Tibial nerve (tissue), 4 donors: ENCODE data around the gene HADHB.

Experiments used
- CTCF ChIP-seq, 5 experiments: fragments of 200-600 bp in 3 of 5; fragments of 450-650 bp in 2 of 5; sonication (generic) in 3 of 5; IDR thresholded peaks; one replicate each; pipeline ENCODE4 v1.5.1; 2016 to 2019; ENCODE audit warnings: antibody characterized with exemption in 5 of 5, mild to moderate bottlenecking in 3 of 5, moderate library complexity in 2 of 5
- EP300 ChIP-seq, 2 donors: sonication (generic); formaldehyde crosslinking; IDR thresholded peaks; one replicate each; pipeline ENCODE4 v1.6.1; 2017; ENCODE audit warnings: antibody characterized with exemption in 2 of 2, mild to moderate bottlenecking in 1 of 2
- POLR2A ChIP-seq, 2 donors: fragments of 450-650 bp; IDR thresholded peaks; one replicate each; pipeline ENCODE4 v1.6.1; 2017; ENCODE audit warnings: antibody characterized with exemption in 2 of 2, mild to moderate bottlenecking in 2 of 2, moderate library complexity in 2 of 2

- TF ChIP-seq CTCF (IDR thresholded peaks at IDR 0.05) (no peak), EP300 (IDR thresholded peaks at IDR 0.05) (no peak), POLR2A (IDR thresholded peaks at IDR 0.05) (no peak)
Measured at GRCh38 chr2:26327291-26328272, 82.8 kb downstream of the HADHB start.
